Panc1 (cell line): Measurements from ENCODE around the gene NLN. TPM values are rescaled to one million over a fixed set of nuclear protein-coding genes. Genes with fewer than 3 reads are reported as not detected.

Source experiments
- ATAC-seq: fragments of 200-7000 bp; cut with Tn5 transposase; 2 replicates; pipeline ENCODE4 v1.9.1; 2020; ENCODE audit warnings: mild to moderate bottlenecking, moderate library complexity
- BruUV-seq: library from RNA; stranded (reverse); fragments of 400-500 nt; replicated peaks from 2 replicates; lab custom pipeline; 2021; lab: Mats Ljungman, UMichigan
- CTCF ChIA-PET: fragments of 300-600 bp; sonication (Branson Sonifier 250); formaldehyde crosslinking; loops from one replicate; lab custom pipeline; 2022; ENCODE audit warnings: antibody characterized with exemption; lab: Charles Lee
- POLR2A ChIA-PET: fragments of 300-600 bp; sonication (Branson Sonifier 250); formaldehyde crosslinking; loops from one replicate; lab custom pipeline; 2022; ENCODE audit warnings: antibody characterized with exemption; lab: Charles Lee
- DNase-seq: peaks from one replicate; pipeline ENCODE4 v3.0.0-alpha.2; 2010; ENCODE audit warnings: low read depth, low spot score
- H3K27ac ChIP-seq: 2 replicates; pipeline ENCODE4 v1.5.1; 2011; ENCODE audit warnings: mild to moderate bottlenecking, low read length, inconsistent platforms
- H3K27me3 ChIP-seq: fragments of 200-500 bp; sonication (Bioruptor generic); 2 replicates; pipeline ENCODE4 v1.6.0; 2014; ENCODE audit warnings: low read length, inconsistent platforms; ENCODE audit not compliant: control insufficient read depth, insufficient read depth
- H3K36me3 ChIP-seq: fragments of 200-500 bp; sonication (Bioruptor generic); 2 replicates; pipeline ENCODE4 v1.5.1; 2014; ENCODE audit warnings: inconsistent platforms, mild to moderate bottlenecking, low read length, moderate library complexity; ENCODE audit not compliant: control insufficient read depth, insufficient read depth
- H3K4me1 ChIP-seq: 2 replicates; pipeline ENCODE4 v1.5.1; 2011; ENCODE audit warnings: inconsistent platforms, mild to moderate bottlenecking, low read length, moderate library complexity; ENCODE audit not compliant: control insufficient read depth, insufficient read depth
- H3K4me3 ChIP-seq, 2 experiments: 2 replicates each; pipeline ENCODE4 v1.5.1; 2011 to 2012; ENCODE audit warnings: low read depth in 2 of 2, low read length in 2 of 2, mild to moderate bottlenecking in 2 of 2, inconsistent platforms in 1 of 2, moderate library complexity in 1 of 2
- H3K9me3 ChIP-seq: fragments of 200-500 bp; sonication (Bioruptor generic); 2 replicates; pipeline ENCODE4 v1.5.1; 2014; ENCODE audit warnings: low read depth, mild to moderate bottlenecking, inconsistent platforms, low read length, moderate library complexity; ENCODE audit not compliant: control insufficient read depth, insufficient read depth
- POLR2AphosphoS5 ChIP-seq: IDR thresholded peaks from 2 replicates; pipeline ENCODE4 v1.6.1; 2012; ENCODE audit warnings: mild to moderate bottlenecking, low read depth, low read length, moderate library complexity
- SIN3A ChIP-seq: IDR thresholded peaks from 2 replicates; pipeline ENCODE4 v1.6.1; 2012; ENCODE audit warnings: low read depth, mild to moderate bottlenecking, low read length, moderate library complexity, borderline replicate concordance; ENCODE audit not compliant: insufficient read depth
- TCF7L2 ChIP-seq: IDR thresholded peaks from 2 replicates; pipeline ENCODE4 v1.6.1; 2011; ENCODE audit warnings: mild to moderate bottlenecking, low read depth, low read length, inconsistent platforms
- in situ Hi-C: cut with HindIII; loops from 2 replicates; pipeline ENCODE4 v1.10.0; 2016; ENCODE audit warnings: low sequenced_read_pairs, low pct_unique_long_range_greater_than_20kb
- intact Hi-C: fragments of 100-400 bp; cut with micrococcal nuclease; formaldehyde crosslinking; loops from one replicate; pipeline ENCODE4 v1.10.0; 2022; ENCODE audit not compliant: unreplicated experiment
- total RNA-seq: library from RNA; stranded (reverse); gene quantifications from one replicate; pipeline ENCODE4 v1.2.1, GENCODE V29; 2021; ENCODE audit not compliant: unreplicated experiment
- TF ChIP-seq, protein P1 (sequence below), 2 experiments: IDR thresholded peaks; 2 replicates each; pipeline ENCODE4 v1.6.1; 2011 to 2012; ENCODE audit warnings: low read depth in 2 of 2, control low read depth in 1 of 2, low read length in 1 of 2, mild to moderate bottlenecking in 1 of 2, moderate library complexity in 1 of 2; ENCODE audit not compliant: insufficient read depth in 1 of 2
- TF ChIP-seq, protein P2 (sequence below): fragments of 450-650 bp; IDR thresholded peaks from 2 replicates; pipeline ENCODE4 v1.5.1; 2017; ENCODE audit warnings: mild to moderate bottlenecking

Gene NLN
- total RNA-seq, 1 experiment from 2014 or later: 51.8 TPM

DNA sequence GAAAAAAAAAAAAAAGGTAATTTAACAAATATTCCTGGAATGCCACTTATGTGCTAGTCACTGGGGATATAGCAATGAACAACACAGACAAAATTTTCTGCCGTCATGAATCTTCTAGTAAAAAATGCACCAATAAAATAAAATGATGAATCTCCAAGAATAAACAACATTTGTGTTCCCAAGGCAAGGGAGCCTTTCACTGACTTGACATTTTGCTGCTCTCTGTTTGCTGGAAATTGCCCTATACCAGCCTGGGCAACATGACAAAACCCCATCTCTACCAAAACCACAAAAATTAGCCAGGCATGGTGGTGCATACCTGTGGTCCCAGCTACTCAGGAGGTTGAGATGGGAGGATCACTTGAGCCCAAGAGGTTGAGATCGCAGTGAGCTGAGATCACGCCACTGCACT, 139.8 kb downstream of the NLN start:
- Histone ChIP-seq H3K9me3 (no peaks in the 10 kb centered on the region), H3K36me3 (no peaks in the 10 kb centered on the region), H3K4me1 (peaks cover 3% of the 10 kb centered on the region; the same call in 1 of the 2 replicates), H3K4me3 (no peak overlapping the region), H3K27me3 (no peaks in the 10 kb centered on the region), H3K27ac (no peak overlapping the region)
- in situ Hi-C loops: no loop called here
- POLR2A ChIA-PET: interaction anchor here (0.6 kb wide), 2 partner anchors 10 to 79 kb away, joined by 3 read pairs; no protein-coding TSS in a partner anchor
- ATAC-seq: peak; percentile 79
- BruUV-seq: no TSS peak
- CTCF ChIA-PET: interaction anchor here (0.6 kb wide), 2 partner anchors 32 to 73 kb away, joined by 4 to 7 read pairs; no protein-coding TSS in a partner anchor
- intact Hi-C loops: no loop called here
- no peak for TF ChIP-seq POLR2AphosphoS5
- TF ChIP-seq TCF7L2: no peak
- TF ChIP-seq, protein P1, sequence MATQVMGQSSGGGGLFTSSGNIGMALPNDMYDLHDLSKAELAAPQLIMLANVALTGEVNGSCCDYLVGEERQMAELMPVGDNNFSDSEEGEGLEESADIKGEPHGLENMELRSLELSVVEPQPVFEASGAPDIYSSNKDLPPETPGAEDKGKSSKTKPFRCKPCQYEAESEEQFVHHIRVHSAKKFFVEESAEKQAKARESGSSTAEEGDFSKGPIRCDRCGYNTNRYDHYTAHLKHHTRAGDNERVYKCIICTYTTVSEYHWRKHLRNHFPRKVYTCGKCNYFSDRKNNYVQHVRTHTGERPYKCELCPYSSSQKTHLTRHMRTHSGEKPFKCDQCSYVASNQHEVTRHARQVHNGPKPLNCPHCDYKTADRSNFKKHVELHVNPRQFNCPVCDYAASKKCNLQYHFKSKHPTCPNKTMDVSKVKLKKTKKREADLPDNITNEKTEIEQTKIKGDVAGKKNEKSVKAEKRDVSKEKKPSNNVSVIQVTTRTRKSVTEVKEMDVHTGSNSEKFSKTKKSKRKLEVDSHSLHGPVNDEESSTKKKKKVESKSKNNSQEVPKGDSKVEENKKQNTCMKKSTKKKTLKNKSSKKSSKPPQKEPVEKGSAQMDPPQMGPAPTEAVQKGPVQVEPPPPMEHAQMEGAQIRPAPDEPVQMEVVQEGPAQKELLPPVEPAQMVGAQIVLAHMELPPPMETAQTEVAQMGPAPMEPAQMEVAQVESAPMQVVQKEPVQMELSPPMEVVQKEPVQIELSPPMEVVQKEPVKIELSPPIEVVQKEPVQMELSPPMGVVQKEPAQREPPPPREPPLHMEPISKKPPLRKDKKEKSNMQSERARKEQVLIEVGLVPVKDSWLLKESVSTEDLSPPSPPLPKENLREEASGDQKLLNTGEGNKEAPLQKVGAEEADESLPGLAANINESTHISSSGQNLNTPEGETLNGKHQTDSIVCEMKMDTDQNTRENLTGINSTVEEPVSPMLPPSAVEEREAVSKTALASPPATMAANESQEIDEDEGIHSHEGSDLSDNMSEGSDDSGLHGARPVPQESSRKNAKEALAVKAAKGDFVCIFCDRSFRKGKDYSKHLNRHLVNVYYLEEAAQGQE (IDR thresholded peaks at IDR 0.05; ENCODE audit: insufficient read depth in 1 of 2, low read depth in 2 of 2, low read length in 1 of 2): no peak
- TF ChIP-seq, protein P2, sequence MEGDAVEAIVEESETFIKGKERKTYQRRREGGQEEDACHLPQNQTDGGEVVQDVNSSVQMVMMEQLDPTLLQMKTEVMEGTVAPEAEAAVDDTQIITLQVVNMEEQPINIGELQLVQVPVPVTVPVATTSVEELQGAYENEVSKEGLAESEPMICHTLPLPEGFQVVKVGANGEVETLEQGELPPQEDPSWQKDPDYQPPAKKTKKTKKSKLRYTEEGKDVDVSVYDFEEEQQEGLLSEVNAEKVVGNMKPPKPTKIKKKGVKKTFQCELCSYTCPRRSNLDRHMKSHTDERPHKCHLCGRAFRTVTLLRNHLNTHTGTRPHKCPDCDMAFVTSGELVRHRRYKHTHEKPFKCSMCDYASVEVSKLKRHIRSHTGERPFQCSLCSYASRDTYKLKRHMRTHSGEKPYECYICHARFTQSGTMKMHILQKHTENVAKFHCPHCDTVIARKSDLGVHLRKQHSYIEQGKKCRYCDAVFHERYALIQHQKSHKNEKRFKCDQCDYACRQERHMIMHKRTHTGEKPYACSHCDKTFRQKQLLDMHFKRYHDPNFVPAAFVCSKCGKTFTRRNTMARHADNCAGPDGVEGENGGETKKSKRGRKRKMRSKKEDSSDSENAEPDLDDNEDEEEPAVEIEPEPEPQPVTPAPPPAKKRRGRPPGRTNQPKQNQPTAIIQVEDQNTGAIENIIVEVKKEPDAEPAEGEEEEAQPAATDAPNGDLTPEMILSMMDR: no peak
- no peak for TF ChIP-seq SIN3A
- DNase-seq: no peak

DNA sequence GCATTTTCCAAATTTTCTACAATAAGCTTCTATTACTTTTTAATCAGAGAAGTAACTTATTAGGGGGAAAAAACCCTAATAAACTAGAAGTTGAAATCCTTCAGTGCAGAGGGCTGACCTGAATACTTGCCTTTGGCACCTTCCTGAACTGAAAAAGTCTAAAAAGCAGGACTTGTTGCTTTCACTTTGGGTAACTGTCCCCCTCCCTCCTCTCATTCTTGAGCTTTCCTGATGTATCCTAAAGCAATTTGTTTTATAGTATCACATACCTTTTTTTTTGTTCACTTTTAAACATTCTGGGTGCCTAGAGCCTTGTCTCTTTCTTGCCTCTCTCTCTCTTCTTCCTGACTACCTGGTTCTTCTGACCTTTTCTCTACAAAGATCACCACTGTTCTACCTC, 140.4 kb downstream of the NLN start:
- TF ChIP-seq TCF7L2 (no peak), POLR2AphosphoS5 (no peak), SIN3A (no peak)
- TF ChIP-seq, protein P1 (IDR thresholded peaks at IDR 0.05; ENCODE audit: insufficient read depth in 1 of 2, low read depth in 2 of 2, low read length in 1 of 2): no peak
- TF ChIP-seq, protein P2: no peak
- ChIA-PET POLR2A (interaction anchor here (0.7 kb wide), 1 partner anchor 15 kb away, joined by 15 read pairs; no protein-coding TSS in a partner anchor), CTCF (interaction anchor here (0.6 kb wide), 1 partner anchor 74 kb away, joined by 7 read pairs; no protein-coding TSS in a partner anchor)
- ATAC-seq (no peak), DNase-seq (no peak)
- Histone ChIP-seq H3K9me3 (no peaks in the 10 kb centered on the region), H3K4me1 (peaks cover 3% of the 10 kb centered on the region; the same call in 1 of the 2 replicates), H3K27me3 (no peaks in the 10 kb centered on the region), H3K36me3 (no peaks in the 10 kb centered on the region), H3K4me3 (no peak overlapping the region), H3K27ac (no peak overlapping the region; the same call in 1 of the 2 replicates)
- BruUV-seq: no TSS peak
- intact Hi-C loops: no loop called here
- in situ Hi-C loops: no loop called here
